Left lobe of liver (tissue), 2 donors: ENCODE measurements around the gene VWA5B2. TPM values are rescaled to one million over a fixed set of nuclear protein-coding genes. Genes with fewer than 3 reads are reported as not detected.

ENCODE experiments used
- ATAC-seq: fragments of 200-7000 bp; cut with Tn5 transposase; one replicate; pipeline ENCODE4 v1.9.1; 2020; ENCODE audit warnings: mild to moderate bottlenecking, moderate library complexity
- DNase-seq: peaks from one replicate; pipeline ENCODE4 v3.0.0-alpha.2; 2020; ENCODE audit warnings: low spot score
- total RNA-seq: library from RNA; stranded (reverse); gene quantifications from one replicate; pipeline ENCODE4 v1.2.1, GENCODE V29; 2021
- donor health status: DM: no; HTN: no; CAD: no; lungs with moderate emphysema.
- donor health status: DM: no; HTN: yes; CAD: no.

VWA5B2 gene
- 0.75 TPM for total RNA-seq

GRCh38 chr3:184229394-184230080, at the start of gene VWA5B2:
VWA5B2 (plus strand) TSS chr3:184229585; CDS start chr3:184230529, 944 bp downstream.
- ATAC-seq: peak; percentile 82
- DNase-seq: no peak

- no peak for DNase-seq
- no peak for ATAC-seq
Measured at GRCh38 chr3:184180165-184180564, 49.2 kb upstream of the VWA5B2 start.

GRCh38 chr3:184181596-184181995, 47.8 kb upstream of the VWA5B2 start:
- DNase-seq: no peak
- ATAC-seq: no peak

GRCh38 chr3:184183679-184184078, 45.7 kb upstream of the VWA5B2 start:
- ATAC-seq (no peak), DNase-seq (no peak)

GRCh38 chr3:184184546-184185230, 44.7 kb upstream of the VWA5B2 start:
- ATAC-seq: no peak
- DNase-seq: no peak

GRCh38 chr3:184185461-184186183, 43.8 kb upstream of the VWA5B2 start:
- DNase-seq: peak; percentile 100
- ATAC-seq: peak; percentile 92

- ATAC-seq: peak; percentile 49
- DNase-seq: no peak
Measured at GRCh38 chr3:184186184-184186901, 43.0 kb upstream of the VWA5B2 start, which contains the start of gene ABCF3. ABCF3 (plus strand) TSS chr3:184186199; CDS start chr3:184186208, 9 bp downstream.

GRCh38 chr3:184186902-184187207, 42.5 kb upstream of the VWA5B2 start:
- ATAC-seq (no peak), DNase-seq (no peak)

GRCh38 chr3:184188080-184188479, 41.3 kb upstream of the VWA5B2 start:
- ATAC-seq (no peak), DNase-seq (no peak)

GRCh38 chr3:184189421-184189820, 40.0 kb upstream of the VWA5B2 start:
- no peak for ATAC-seq
- DNase-seq: no peak

- ATAC-seq (no peak), DNase-seq (no peak)
Measured at GRCh38 chr3:184192889-184193288, 36.5 kb upstream of the VWA5B2 start.

GRCh38 chr3:184193991-184194539, 35.3 kb upstream of the VWA5B2 start:
- no peak for ATAC-seq

GRCh38 chr3:184196536-184196935, 32.8 kb upstream of the VWA5B2 start:
- ATAC-seq: peak; percentile 27
- DNase-seq: no peak

More at GRCh38 chr3:184193991-184194539, 35.3 kb upstream of the VWA5B2 start:
- no peak for DNase-seq

GRCh38 chr3:184198509-184198908, 30.9 kb upstream of the VWA5B2 start:
- ATAC-seq (peak; percentile 18), DNase-seq (no peak)

GRCh38 chr3:184200825-184201224, 28.6 kb upstream of the VWA5B2 start:
- no peak for ATAC-seq
- no peak for DNase-seq

GRCh38 chr3:184203526-184203925, 25.9 kb upstream of the VWA5B2 start:
- DNase-seq: no peak
- ATAC-seq: no peak

- peak; percentile 41 for ATAC-seq
Measured at GRCh38 chr3:184209146-184209923, 20.1 kb upstream of the VWA5B2 start.

GRCh38 chr3:184211297-184211696, 18.1 kb upstream of the VWA5B2 start:
- no peak for ATAC-seq

More at GRCh38 chr3:184209146-184209923, 20.1 kb upstream of the VWA5B2 start:
- no peak for DNase-seq

GRCh38 chr3:184211718-184212117, 17.7 kb upstream of the VWA5B2 start:
- ATAC-seq: no peak
- no peak for DNase-seq

More at GRCh38 chr3:184211297-184211696, 18.1 kb upstream of the VWA5B2 start:
- DNase-seq: no peak

- DNase-seq (no peak), ATAC-seq (no peak)
Measured at GRCh38 chr3:184218814-184219213, 10.6 kb upstream of the VWA5B2 start.
